HG03521 (cell line): Measurements from ENCODE around the gene TET3.

Experiments
- ATAC-seq: cut with Tn5 transposase; IDR thresholded peaks from one replicate; pipeline ENCODE4 v1.9.1; 2021; ENCODE audit warnings: mild to moderate bottlenecking, moderate library complexity; ENCODE audit not compliant: unreplicated experiment

TET3 gene

GRCh38 chr2:73985308-73986084 lies 786 bp downstream of the TET3 start:
- peak; percentile 27 for ATAC-seq

GRCh38 chr2:73986085-73986681 lies 1.5 kb downstream of the TET3 start:
- ATAC-seq = no peak

GRCh38 chr2:73987109-73987947 lies 2.6 kb downstream of the TET3 start:
- no peak for ATAC-seq

- no peak for ATAC-seq
These were observed 3.4 kb downstream of the TET3 start for GRCh38 chr2:73987948-73988700.

- ATAC-seq = no peak
These were observed 5.3 kb downstream of the TET3 start for GRCh38 chr2:73989972-73990371.

- ATAC-seq = no peak
These were observed 5.8 kb downstream of the TET3 start for GRCh38 chr2:73990531-73990930.

- ATAC-seq = no peak
These were observed 7.3 kb downstream of the TET3 start for GRCh38 chr2:73992036-73992435.

- no peak for ATAC-seq
These were observed 8.7 kb downstream of the TET3 start for GRCh38 chr2:73993376-73993775.

- ATAC-seq = no peak
These were observed 9.1 kb downstream of the TET3 start for GRCh38 chr2:73993778-73994177.

- ATAC-seq = no peak
These were observed 9.6 kb downstream of the TET3 start for GRCh38 chr2:73994178-73994831.

- no peak for ATAC-seq
These were observed 11.1 kb downstream of the TET3 start for GRCh38 chr2:73995810-73996209.

GRCh38 chr2:73997813-73998212 lies 13.1 kb downstream of the TET3 start:
- ATAC-seq = no peak

- no peak for ATAC-seq
These were observed 13.7 kb downstream of the TET3 start for GRCh38 chr2:73998451-73998850.

GRCh38 chr2:73998933-73999332 lies 14.2 kb downstream of the TET3 start:
- no peak for ATAC-seq

- ATAC-seq = no peak
These were observed 15.3 kb downstream of the TET3 start for GRCh38 chr2:73999881-74000597.

- ATAC-seq = no peak
These were observed 16.0 kb downstream of the TET3 start for GRCh38 chr2:74000666-74001065.

GRCh38 chr2:74001121-74001520 lies 16.4 kb downstream of the TET3 start:
- no peak for ATAC-seq

GRCh38 chr2:74001781-74002504 lies 17.2 kb downstream of the TET3 start:
- peak; percentile 23 for ATAC-seq
